GM12878 (cell line): Measurements from ENCODE around the gene HNRNPA1.

Source experiments
- BHLHE40 ChIP-seq, 2 experiments: fragments of 450-650 bp in 1 of 2; IDR thresholded peaks; 2 replicates each; pipeline ENCODE4 v1.6.1; 2011 to 2017; ENCODE audit warnings: low read depth in 2 of 2, borderline replicate concordance in 1 of 2, improper control_type of control experiment in 1 of 2, low read length in 1 of 2, mild to moderate bottlenecking in 1 of 2
- RCOR1 ChIP-seq: conservative IDR thresholded peaks from 2 replicates; pipeline ENCODE4 v1.6.1; 2012; ENCODE audit warnings: low read depth, low read length, improper control_type of control experiment
- SUZ12 ChIP-seq: fragments of 200-600 bp; sonication (generic); IDR thresholded peaks from one replicate; pipeline ENCODE4 v1.6.1; 2018; ENCODE audit warnings: antibody characterized with exemption, mild to moderate bottlenecking; ENCODE audit not compliant: unreplicated experiment

DNA sequence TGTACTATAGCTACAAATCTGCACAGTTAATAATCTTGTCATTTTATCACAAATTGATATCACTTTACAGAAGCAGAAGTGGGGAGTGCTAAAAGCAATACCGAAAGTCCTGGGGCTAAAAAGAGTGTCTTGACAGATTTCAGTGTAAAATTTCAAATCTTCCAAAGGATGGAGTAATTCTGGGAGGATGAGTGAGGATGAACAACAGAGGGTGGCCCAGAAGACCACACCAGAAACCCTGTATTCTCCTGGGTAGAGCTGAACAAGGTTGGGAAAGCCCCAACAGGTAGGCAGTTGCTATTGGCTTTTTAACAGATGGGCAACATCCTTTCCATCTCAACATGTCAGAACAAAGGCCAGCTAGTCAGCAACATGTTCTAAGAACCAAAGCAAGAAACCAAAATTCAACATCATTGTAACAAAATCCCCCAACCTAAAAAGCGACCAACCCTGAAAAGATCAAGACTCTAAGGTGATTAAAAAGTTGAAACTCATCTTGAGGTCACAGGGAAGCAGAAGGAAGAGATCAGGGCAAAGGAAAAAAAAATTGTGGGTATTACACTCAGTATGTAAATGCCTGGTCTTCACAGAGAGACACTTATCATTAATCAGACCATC is 39.4 kb upstream of the HNRNPA1 start:
- TF ChIP-seq BHLHE40 (IDR thresholded peaks at IDR 0.05; ENCODE audit: borderline replicate concordance in 1 of 2, low read depth in 2 of 2, low read length in 1 of 2) (no peak), RCOR1 (no peak), SUZ12 (no peak)
